Measurements from ENCODE around the gene RGS11.
"Not testable (repeated sequence)": the region's sequence is repeated elsewhere in the genome, so short reads cannot be mapped to it uniquely, and the experiment has no call there.

Gene RGS11

DNA sequence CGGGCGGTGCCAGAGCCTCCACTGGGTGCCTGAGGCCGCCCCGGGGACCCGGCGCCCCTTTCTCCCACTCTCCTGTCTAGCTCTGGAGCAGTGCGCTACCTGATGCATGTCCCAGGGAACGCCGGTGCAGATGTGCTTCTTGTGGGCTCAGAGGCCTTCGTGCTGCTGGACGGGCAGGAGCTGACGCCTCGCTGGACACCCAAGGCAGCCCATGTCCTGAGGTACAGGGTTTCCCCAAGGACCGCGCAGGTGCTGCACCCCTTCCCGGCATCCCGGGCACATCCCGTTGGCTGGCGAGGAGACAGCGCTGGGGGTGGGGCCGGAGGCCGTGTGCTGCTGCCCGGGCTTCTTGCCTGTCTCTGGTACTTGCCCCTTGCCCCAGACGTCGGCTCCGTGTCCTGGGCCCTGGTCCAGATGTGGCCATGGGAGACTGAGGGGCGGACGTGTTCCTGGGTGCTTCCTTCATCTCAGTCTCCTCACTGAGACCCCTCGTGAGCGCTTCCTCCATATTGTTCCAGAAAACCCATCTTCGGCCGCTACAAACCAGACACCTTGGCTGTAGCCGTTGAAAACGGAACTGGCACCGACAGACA, 12.5 kb downstream of the RGS11 start:
- DNase-seq (ENCODE audit: low spot score): no peak

DNA sequence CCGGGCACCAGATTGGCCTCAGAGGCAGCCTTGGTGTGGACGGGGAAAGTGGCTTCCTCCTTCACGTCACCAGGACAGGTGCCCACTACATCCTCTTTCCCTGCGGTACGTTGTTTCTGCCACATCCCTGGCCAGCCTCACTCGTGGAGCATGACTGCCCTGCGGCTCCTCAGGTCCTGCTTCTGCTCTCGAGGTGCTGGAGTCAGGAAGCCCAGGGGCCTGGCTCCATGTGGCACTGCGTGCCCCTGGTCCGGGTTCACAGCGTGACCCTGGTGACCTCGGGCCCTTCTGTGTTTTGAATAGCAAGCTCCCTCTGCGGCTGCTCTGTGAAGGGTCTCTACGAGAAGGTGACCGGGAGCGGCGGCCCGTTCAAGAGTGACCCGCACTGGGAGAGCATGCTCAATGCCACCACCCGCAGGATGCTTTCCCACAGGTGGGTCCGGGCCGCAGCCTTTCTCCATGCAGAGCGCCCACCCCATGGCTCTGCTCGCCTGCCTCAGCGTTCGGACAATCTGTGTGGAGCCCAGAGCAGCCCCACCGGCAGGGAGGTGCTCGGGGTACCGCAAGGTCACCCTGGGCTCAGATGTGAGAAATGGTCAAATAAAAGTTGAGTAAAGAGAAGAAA, 13.5 kb downstream of the RGS11 start:
- no peak for DNase-seq (ENCODE audit: low spot score)

DNA sequence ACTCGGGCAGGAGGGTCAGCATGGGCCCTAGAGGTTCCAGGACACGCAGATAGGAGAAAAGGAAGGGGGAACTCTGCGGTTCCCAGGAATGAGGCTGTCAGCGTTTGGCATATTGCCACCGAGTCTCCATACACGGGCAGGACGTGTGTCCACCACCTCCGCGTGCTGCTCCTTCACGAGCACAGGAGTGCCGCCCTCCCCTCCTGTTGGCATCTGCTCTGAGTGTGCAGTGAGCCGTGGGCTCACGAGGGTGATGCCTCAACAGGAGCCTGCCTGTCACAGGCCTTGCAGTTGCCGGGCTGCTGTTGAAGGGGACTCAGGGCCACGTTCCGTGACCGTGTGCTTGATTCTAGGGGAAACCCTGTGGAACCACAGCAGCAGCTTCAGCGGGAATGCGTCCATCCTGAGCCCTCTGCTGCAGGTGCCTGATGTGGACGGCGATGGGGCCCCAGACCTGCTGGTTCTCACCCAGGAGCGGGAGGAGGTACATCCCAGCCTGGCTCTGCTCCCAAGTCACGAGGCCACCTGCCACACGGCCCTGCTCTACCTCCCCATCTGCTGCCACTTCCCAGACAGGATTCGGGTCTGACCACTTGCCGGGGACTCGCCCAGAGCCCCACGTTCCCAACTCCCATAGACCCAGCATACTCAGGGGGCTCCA, 14.6 kb downstream of the RGS11 start:
- DNase-seq (ENCODE audit: low spot score): no peak

DNA sequence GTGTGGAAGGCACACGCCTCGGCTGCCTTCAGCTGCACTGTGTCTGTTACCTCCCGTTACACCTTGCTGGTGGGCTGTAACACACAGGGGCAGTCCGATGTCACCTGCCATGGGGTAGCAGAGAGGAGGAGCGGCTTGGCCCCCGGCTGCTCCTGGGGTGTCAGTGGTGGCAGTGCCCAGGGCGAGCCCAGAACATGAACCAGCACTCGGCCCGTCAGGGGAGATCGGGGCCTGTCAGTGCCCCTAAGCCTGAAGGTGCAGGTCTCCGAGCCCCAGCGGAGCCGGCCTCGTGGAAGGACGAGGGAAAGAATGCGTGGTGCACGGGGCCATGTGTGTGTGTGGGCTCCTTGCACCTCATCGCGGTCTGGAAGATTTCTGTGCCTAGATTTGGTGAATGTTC, 15.4 kb downstream of the RGS11 start:
- DNase-seq (ENCODE audit: low spot score): no peak

DNA sequence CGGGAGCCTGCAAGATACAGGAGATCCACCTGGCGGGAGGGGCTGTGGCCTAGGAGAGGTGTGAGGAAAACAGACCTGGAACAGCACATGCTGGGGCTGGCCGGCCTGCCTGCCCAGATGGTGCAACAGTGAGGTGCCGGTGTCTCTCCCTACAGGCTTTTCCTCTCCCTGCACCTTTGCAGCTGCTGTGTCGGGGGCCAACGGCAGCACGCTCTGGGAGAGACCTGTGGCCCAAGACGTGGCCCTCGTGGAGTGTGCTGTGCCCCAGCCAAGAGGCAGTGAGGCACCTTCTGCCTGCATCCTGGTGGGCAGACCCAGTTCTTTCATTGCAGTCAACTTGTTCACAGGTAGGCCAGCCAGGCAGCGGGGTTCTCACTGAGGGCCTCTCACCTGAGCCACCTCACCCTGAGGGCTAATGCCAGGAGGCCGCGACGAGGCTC, 15.9 kb downstream of the RGS11 start:
- DNase-seq (ENCODE audit: low spot score): no peak

DNA sequence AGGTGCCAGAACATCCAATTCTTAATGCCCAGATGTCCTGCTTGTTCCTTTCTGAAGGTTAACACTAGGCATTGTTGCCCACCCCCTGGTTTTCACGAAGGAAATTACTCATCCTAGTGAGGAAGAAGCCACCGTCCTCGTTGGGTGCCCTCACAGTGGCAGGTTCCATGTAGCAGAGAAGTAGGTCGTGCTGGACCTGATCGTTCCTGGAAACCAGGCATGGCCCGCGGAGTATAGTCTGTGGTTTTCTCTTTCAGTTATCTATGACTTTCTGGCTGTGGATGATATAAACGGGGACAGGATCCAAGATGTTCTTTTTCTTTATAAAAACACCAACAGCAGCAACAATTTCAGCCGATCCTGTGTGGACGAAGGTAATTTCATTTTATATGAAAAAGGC, 16.5 kb downstream of the RGS11 start:
- DNase-seq (ENCODE audit: low spot score): no peak

DNA sequence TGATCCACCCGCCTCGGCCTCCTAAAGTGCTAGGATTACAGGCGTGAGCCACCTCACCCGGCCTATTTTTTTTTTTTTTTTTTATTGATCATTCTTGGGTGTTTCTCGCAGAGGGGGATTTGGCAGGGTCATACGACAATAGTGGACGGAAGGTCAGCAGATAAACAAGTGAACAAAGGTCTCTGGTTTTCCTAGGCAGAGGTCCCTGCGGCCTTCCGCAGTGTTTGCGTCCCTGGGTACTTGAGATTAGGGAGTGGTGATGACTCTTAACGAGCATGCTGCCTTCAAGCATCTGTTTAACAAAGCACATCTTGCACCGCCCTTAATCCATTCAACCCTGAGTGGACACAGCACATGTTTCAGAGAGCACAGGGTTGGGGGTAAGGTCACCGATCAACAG, 17.7 kb downstream of the RGS11 start:
- DNase-seq (ENCODE audit: low spot score): not testable (repeated sequence)

DNA sequence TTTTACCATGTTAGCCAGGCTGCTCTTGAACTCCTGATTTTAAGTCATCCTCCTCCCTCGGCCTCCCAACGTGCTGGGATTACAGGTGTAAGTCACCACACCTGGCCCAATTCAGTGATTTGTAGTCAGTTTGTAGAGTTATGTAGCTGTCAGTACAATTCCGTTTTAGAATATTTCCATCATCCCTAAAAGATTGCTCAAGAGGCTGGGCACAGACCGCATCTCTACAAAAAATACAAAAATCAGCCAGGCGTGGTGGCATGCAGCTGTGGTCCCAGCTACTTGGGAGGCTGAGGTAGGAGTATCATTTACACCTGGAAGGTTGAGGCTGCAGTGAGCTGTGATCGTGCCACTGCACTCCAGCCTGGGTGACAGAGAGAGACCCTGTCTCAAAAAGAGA, 20.6 kb downstream of the RGS11 start:
- DNase-seq (ENCODE audit: low spot score): no peak

DNA sequence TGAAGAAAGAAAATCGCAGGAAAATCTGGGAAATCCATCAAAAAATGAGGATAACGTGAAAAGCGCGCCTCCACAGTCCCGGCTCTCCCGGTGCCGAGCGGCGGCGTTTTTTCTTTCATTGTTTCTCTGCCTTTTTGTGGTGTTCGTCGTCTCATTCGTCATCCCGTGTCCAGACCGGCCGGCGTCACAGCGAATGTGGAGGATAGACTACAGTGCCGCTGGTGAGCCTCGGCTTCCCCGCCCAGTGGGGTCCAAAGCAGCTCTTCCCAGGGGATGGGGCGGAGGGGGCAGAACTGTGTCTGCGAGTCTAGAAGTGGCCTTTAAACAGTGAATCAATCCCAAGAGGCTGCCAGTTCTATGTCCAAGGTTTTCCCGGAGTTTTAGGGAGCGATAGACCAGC, 21.3 kb downstream of the RGS11 start:
- DNase-seq (ENCODE audit: low spot score): no peak

DNA sequence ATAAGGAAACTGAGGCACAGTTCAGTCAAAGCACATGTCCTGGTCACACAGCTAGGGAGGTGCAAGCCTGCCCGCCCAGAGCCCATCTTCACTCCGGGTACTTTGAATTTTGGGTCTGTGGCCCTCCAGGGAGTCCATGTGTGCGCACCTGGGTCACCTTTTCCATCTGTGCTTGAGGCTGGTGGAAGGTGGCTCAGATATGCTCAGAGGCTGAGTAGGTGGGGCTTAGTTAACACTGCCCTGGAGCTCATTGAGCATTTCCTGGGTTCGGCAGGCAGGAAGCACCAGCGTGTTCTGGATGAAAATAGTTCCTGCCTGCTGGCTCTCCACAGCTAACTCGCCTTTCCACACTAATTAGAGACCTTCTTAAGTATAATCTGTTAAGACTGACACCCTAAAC, 21.9 kb downstream of the RGS11 start:
- no peak for DNase-seq (ENCODE audit: low spot score)

DNA sequence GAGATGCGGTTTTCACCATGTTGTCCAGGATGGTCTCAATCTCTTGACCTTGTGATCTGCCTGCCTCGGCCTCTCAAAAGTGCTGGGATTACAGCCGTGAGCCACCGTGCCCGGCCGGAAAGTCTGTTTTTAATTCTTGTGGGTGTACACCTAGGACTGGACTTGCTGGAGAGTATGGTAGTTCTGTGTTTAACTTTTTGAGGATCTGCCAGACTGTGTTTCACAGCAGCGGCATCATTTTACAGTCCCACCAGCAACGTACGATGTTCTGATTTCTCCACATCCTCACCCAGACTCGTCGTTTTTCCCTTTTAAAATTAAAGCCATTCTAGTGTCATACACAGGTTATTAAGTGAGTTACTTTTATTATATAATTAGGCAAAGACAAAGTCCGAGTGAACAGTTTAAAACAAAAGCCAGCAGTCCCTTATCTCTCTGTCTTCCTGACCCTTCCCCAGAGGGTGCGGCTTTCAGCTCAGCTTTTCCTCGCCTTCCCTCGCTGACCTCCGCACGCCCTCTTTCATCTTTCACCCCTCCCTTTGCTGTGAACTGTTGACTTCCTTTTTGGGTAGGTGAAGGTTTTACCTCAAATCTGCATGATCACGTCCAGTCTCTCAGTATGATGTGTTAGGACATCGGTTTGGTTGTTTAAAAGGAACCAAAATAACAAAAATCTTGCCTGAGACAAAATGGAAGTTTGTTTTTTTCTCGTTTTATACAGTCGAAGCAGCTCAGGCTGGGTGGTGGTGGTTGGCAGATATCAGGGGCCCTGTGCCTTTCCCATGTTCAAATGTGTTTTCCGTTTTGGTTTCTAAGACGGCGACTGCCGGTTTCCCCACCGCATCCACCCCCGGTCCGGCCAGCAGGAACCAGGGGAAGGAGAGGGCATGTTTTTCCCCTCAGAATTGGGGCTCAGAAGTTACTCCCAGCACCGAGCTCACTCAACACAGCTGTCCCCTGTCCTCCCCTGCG, 23.1 kb downstream of the RGS11 start:
- peak; percentile 13 for DNase-seq (ENCODE audit: low spot score)

DNA sequence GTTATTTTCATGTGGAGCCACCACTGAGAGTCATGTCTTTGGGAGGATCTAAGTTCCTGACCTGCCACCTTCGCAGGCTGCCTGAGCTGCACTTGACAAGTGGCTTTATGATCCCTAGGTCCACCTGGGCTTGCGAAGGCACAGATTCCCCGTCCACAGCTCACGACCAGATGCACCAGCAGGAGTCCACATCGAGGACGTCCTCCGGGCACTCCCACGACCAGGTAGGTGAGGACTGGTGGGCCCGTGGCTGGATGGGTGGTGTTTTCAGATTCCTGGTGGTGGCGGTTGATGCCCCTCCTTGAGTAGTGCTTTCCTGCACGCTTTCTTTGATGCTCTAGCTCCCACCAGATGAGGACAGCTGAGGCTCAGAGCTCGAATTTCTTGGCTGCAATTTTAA, 26.3 kb downstream of the RGS11 start:
- no peak for DNase-seq (ENCODE audit: low spot score)

DNA sequence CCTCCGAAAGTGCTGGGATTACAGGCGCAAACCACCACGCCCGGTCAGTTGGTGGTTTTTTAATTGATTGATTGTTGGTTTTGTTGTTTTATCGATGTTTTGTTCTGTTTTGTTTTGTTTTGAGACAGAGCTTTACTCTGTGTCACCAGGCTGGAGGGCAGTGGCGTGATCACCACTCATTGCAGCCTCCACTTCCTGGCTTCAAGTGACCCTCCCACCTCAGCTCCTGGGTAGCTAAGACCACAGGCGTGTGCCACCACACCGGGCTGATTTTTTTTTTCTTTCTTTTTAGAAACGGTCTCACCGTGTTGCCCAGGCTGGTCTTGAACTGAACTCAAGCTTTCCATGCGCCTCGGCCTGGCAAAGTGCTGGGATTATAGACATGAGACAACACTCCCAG, 28.7 kb downstream of the RGS11 start:
- DNase-seq (ENCODE audit: low spot score): no peak

DNA sequence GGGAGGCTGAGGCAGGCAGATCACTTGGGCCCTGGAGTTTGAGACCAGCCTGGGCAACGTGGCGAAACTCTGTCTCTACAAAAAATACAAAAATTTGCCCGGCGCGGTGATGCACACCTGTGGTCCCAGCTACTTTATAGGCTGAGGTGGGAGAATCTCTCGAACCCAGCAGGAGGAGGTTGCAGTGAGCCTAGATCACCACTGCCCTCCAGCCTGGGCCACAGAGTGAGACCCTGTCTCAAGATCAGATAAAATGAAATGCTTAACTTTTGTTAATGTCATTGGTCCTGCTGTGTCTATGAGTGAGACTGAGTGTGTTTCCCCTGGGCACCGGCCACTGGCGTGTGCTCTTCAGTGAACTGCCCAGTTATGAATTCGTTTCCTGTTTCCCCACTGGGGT, 30.6 kb downstream of the RGS11 start:
- no peak for DNase-seq (ENCODE audit: low spot score)

DNA sequence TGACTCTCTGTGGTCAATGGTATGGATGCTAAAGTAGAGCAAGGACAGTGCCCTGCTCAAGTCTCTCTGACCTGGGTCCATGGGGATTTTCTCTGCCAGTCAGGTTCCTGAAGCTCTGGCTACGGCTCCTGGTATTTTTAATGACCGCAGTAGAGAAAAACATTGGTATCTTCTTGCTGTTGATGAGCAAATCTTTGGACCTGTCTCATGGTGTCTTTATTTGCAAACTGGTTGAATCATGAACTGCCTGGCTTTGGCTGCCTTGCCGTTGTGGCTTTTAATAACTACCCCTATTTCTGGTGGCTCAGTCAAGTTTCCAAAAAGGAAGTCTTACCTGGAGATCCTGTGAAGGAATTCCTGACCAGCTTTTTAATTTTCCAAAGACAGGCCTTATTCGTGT, 32.4 kb downstream of the RGS11 start:
- no peak for DNase-seq (ENCODE audit: low spot score)

DNA sequence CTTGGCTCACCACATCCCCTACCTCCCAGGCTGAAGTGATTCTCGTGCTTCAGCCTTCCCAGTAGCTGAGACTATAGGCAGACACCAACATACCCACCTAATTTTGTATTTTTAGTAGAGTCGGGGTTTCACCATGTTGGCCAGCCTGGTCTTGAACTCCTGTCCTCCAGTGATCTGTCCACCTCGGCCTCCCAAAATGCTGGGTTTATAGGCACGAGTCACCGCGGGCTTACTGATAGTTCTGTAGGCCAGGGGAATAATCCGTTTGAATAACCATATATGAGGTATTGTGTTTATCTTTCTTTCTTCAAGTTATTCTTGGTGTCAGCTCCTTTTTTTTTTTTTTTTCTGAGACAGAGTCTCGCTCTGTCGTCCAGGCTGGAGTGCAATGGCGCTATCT, 33.5 kb downstream of the RGS11 start:
- no peak for DNase-seq (ENCODE audit: low spot score)

DNA sequence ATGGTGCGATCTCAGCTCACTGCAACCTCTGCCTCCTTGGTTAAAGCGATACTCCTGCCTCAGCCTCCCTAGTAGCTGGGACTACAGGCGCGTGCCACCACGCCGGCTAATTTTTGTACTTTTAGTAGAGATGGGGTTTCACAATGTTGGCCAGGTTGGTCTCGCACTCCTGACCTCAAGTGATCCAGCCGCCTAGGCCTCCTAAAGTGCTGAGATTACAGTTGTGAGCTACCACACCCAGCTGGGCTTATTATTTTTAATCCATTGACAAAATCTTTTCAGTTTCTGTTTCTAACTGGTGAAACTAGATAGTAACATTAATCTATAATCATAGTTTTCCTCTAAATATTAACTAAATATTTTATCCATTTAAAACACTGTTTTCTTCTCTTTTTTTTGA, 35.2 kb downstream of the RGS11 start:
- no peak for DNase-seq (ENCODE audit: low spot score)

DNA sequence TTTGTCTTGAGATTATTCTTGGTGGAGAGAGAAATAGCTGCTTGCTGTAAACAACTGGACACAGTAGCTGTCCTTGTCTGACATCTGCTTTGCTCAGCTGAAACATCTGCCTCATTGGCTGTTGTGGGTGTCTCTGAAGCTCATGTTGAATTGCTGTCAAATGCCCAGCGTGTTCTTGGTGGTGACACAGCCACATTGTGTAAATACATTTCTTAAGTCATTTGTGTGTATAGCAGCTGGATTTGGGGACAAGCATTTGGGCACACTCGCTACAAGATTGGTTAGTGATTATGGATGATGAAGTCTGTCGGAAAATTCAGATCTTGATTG, 35.8 kb downstream of the RGS11 start:
- no peak for DNase-seq (ENCODE audit: low spot score)

DNA sequence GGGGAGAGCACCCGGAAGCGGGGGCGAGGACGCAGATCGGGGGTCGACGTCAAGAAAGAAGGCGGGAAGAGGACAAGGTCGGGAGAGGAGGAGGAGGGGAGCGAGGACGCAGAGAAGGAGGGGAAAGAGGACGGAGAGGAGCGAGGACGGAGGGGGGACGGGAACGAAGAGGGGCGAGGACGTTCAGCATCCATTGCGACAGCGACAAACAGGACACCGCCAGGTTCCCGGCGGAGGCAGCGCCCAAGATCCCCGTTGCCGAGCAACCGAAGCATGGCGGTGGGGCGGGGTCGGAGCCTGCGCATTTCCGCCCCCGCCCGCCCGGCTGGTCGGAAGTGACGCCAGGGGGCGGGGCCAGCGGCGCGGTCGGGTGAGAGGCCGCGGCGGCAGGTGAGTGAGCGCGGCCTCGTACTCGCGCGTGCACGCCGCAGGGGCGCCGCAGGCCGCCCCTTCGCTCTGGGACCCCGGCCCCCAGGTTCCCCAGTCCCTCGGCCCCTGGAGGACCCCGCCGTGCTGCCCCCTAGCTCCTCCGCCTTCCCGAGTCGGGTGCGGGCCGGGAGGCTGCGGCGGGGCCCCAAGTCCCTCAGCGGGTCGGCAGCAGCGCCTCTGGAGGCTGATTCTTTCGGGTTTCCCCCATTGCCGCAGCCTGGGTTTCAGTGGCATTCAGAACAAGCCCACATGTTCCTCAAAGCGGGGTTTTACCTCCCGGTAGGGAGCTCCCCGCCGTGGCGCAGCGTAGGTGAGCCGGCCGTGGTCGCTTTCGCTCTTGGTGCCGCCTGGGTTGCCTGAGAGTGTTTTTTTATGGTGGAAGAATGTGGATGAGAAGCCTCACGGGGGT, 41.1 kb downstream of the RGS11 start, which contains the start of gene FAM234A:
TSS of gene FAM234A (plus strand) at position 354 of the 838 bp plus-strand sequence. CDS start 19,593 bp downstream, outside the sequence.
- peak; percentile 97 for DNase-seq (ENCODE audit: low spot score)

DNA sequence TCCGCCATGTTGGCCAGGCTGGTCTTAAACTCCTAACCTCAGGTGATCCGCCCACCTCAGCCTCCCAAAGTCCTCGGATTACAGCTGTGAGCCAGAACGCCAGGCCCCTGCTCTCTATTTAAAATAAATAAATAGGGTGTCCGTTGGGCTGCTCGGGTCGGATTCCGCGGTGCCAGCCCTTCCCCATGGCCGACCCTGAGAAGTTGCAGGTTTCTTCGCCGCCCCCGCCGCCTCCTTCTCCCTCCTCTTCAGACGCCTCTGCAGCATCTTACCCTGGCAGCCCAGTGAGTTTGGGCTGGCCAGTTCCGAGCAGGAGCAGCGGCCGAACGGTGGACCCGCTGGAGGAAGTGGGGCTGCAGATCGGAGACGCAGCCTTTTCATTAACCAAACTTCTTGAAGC, 44.8 kb downstream of the RGS11 start:
- DNase-seq (ENCODE audit: low spot score): no peak

DNA sequence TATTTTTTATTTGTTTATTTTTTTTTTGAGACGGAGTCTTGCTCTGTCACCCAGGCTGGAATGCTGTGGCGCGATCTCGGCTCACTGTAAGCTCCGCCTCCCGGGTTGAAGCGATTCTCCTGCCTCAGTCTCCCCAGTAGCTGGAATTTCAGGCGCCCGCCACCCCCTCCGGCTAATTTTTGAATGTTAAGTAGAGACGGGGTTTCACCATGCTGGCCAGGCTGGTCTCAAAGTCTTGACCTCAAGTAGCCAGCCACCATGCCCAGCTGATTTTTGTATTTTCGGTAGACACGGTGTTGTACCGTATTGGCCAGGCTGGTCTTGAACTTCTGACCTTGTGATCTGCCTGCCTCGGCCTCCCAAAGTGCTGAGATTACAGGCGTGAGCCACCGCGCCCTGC, 45.4 kb downstream of the RGS11 start:
- not testable (repeated sequence) for DNase-seq (ENCODE audit: low spot score)
